ENCODE measurements around the gene CLSTN2.

DNA sequence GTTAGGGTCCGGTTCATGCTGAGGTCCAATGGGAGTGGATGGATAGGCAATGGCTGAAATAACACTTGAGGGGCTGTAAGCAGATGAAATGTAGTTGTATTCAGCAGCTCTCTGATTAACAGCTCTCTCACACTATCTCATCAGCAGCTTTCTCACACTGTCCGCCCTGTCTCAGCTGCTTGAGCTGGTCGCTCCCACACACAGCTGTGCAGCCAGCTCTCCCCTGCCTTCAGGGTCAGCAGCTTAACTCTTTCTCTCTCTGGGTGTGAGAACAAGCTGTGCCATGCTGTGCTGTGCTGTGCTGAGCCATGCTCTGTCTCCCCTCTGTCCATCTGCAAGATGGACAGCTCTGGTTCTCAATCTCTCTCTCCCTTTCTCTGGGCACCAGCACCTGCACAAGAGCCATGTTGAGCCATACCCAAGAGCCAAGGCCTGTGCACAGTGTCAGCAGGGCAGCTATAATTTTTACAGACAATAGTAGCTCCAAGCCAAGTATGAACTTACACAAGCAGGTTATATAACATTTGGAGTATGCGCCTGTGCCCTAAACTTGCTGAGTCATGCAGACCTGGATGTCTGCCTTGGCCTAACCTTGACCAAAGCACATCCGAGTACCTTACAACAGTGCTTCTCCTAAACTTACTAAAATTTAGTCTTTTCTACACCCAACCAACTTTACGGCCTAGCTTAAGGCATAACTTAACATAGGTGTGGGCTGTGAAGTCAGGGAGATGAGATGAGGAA is 451.5 kb downstream of the CLSTN2 start:
- TF ChIP-seq, protein P1, sequence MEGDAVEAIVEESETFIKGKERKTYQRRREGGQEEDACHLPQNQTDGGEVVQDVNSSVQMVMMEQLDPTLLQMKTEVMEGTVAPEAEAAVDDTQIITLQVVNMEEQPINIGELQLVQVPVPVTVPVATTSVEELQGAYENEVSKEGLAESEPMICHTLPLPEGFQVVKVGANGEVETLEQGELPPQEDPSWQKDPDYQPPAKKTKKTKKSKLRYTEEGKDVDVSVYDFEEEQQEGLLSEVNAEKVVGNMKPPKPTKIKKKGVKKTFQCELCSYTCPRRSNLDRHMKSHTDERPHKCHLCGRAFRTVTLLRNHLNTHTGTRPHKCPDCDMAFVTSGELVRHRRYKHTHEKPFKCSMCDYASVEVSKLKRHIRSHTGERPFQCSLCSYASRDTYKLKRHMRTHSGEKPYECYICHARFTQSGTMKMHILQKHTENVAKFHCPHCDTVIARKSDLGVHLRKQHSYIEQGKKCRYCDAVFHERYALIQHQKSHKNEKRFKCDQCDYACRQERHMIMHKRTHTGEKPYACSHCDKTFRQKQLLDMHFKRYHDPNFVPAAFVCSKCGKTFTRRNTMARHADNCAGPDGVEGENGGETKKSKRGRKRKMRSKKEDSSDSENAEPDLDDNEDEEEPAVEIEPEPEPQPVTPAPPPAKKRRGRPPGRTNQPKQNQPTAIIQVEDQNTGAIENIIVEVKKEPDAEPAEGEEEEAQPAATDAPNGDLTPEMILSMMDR (IDR thresholded peaks at IDR 0.05; ENCODE audit: poor library complexity), result no peak
- no peak for TF ChIP-seq EZH2 (IDR thresholded peaks at IDR 0.05; ENCODE audit: borderline replicate concordance)

Measured in hepatocyte (in vitro differentiated cells).